ENCODE measurements around the gene GRIK4. TPM values are rescaled to one million over a fixed set of nuclear protein-coding genes. Genes with fewer than 3 reads are reported as not detected.
A peak's percentile ranks its signal among the peaks of the same experiment; 100 is the strongest.

Gene GRIK4
- total RNA-seq, 1 donor from 2014 or later, result 0.36 TPM

DNA sequence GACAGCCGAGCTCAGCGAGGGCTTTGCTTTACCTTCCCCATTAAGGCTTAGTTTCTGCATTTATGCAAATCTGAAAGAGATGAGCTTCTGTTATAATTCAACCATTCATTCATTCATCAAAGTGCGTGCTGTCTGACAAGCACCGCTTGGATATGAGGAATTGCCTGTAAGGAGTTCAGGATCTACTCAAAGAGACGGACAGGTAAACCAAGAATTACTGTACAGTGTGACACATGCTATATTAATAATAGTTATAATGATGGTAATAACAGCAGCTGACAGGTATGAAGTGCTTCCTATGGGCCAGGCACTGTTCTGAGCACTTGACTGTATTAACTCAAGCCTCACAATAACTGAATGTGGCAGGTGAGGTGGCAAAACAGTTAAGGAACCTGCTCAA lies 402.5 kb downstream of the GRIK4 start:
- Mint-ChIP-seq H3K36me3 (no peaks in the 10 kb centered on the region), H3K27me3 (ENCODE audit: insufficient read depth, low read depth) (peaks cover 7% of the 10 kb centered on the region), H3K4me1 (peaks cover 33% of the 10 kb centered on the region), H3K9me3 (no peaks in the 10 kb centered on the region), H3K27ac (peak overlapping the region; percentile 24), H3K4me3 (no peak overlapping the region)
- Histone ChIP-seq H3K9me3 (ENCODE audit: low read depth) (no peaks in the 10 kb centered on the region), H3K36me3 (no peaks in the 10 kb centered on the region), H3K27ac (no peak overlapping the region), H3K4me1 (peaks cover 13% of the 10 kb centered on the region), H3K27me3 (no peaks in the 10 kb centered on the region), H3K4me2 (no peak overlapping the region), H3K79me2 (ENCODE audit: low read depth) (no peaks in the 10 kb centered on the region), H3F3A (ENCODE audit: low read depth) (no peaks in the 10 kb centered on the region), H2AFZ (replicated peaks) (no peak overlapping the region), H3K4me3 (no peak overlapping the region), H4K20me1 (ENCODE audit: low read depth) (no peaks in the 10 kb centered on the region), H3K9ac (no peak overlapping the region)
- no peak for DNase-seq (ENCODE audit: low spot score)
- TF ChIP-seq EZH2phosphoT487 (IDR thresholded peaks at IDR 0.05) (no peak), EZH2 (IDR thresholded peaks at IDR 0.05) (no peak)
- TF ChIP-seq, protein P1, sequence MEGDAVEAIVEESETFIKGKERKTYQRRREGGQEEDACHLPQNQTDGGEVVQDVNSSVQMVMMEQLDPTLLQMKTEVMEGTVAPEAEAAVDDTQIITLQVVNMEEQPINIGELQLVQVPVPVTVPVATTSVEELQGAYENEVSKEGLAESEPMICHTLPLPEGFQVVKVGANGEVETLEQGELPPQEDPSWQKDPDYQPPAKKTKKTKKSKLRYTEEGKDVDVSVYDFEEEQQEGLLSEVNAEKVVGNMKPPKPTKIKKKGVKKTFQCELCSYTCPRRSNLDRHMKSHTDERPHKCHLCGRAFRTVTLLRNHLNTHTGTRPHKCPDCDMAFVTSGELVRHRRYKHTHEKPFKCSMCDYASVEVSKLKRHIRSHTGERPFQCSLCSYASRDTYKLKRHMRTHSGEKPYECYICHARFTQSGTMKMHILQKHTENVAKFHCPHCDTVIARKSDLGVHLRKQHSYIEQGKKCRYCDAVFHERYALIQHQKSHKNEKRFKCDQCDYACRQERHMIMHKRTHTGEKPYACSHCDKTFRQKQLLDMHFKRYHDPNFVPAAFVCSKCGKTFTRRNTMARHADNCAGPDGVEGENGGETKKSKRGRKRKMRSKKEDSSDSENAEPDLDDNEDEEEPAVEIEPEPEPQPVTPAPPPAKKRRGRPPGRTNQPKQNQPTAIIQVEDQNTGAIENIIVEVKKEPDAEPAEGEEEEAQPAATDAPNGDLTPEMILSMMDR (IDR thresholded peaks at IDR 0.05), result no peak

DNA sequence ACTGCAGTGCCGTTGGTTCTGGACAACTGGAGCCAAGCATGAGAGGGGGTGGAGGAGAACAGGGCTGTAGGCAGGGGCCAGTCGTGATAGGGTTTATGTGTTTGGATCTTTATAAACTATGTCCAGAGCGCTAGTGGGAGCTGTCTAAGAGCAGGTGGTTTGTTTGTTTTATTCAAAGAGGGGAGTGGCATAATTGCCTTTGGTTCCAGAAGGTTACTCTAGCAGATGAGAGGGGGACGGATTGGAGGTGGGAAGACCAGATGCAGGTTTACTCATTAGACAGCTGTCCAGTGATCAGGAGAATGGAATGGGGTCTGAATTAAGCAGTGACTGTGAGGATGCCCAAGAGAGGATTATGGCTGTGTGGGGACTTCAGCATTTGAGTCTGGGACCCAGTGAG lies 403.1 kb downstream of the GRIK4 start:
- Histone ChIP-seq H3F3A (ENCODE audit: low read depth) (no peaks in the 10 kb centered on the region), H3K4me2 (no peak overlapping the region), H3K9me3 (ENCODE audit: low read depth) (no peaks in the 10 kb centered on the region), H3K4me3 (no peak overlapping the region), H3K4me1 (peaks cover 13% of the 10 kb centered on the region), H3K79me2 (ENCODE audit: low read depth) (no peaks in the 10 kb centered on the region), H3K27me3 (no peaks in the 10 kb centered on the region), H3K27ac (no peak overlapping the region), H3K9ac (no peak overlapping the region), H3K36me3 (no peaks in the 10 kb centered on the region), H4K20me1 (ENCODE audit: low read depth) (no peaks in the 10 kb centered on the region), H2AFZ (replicated peaks) (no peak overlapping the region)
- H3K36me3 Mint-ChIP-seq, result no peaks in the 10 kb centered on the region
- no peaks in the 10 kb centered on the region for H3K9me3 Mint-ChIP-seq
- H3K4me1 Mint-ChIP-seq, result peaks cover 39% of the 10 kb centered on the region
- H3K27ac Mint-ChIP-seq, result peak overlapping the region; percentile 24
- no peak for DNase-seq (ENCODE audit: low spot score)
- TF ChIP-seq, protein P1 (IDR thresholded peaks at IDR 0.05), result no peak
- no peak for TF ChIP-seq EZH2 (IDR thresholded peaks at IDR 0.05)
- no peak for TF ChIP-seq EZH2phosphoT487 (IDR thresholded peaks at IDR 0.05)
- H3K4me3 Mint-ChIP-seq, result no peak overlapping the region
- H3K27me3 Mint-ChIP-seq (ENCODE audit: insufficient read depth, low read depth), result peaks cover 9% of the 10 kb centered on the region

DNA sequence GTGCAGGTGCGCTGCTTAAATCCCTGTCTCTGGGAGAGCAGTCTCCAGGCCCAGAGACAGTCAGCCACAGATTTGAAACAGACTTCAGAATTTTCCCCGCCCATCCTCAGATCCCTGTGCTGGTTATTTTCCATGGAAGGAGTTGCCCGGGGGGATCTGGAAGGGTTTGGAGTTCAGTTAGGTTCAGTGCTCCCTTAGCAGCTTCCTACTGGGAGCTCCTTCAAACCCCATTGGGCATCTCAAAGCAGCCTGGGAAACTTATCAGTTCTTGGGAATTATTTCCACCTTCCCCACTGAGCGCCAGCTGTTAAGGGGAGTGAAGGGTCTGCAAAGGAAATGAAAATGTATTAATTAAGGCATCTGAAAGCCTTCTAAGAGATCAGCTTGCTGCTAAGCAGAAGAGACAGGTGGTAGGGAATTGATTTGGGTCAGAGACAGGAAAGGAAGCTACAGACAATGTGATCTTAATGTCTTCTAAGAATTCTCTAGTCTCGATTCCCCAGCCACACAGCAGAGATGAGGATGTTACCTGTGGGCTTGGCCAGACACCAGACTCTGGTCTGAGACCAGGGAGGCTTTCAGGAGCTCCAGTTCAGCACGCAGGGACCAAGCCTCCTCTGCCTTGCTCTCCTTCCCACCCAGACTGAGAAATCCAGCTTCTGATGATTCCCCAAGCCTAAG lies 406.2 kb downstream of the GRIK4 start:
- H3K27me3 Mint-ChIP-seq (ENCODE audit: insufficient read depth, low read depth), result peaks cover 9% of the 10 kb centered on the region
- no peaks in the 10 kb centered on the region for H3F3A ChIP-seq (ENCODE audit: low read depth)
- no peaks in the 10 kb centered on the region for H3K79me2 ChIP-seq (ENCODE audit: low read depth)
- no peak for DNase-seq (ENCODE audit: low spot score)
- no peaks in the 10 kb centered on the region for H3K9me3 ChIP-seq (ENCODE audit: low read depth)
- TF ChIP-seq EZH2phosphoT487 (IDR thresholded peaks at IDR 0.05) (no peak), EZH2 (IDR thresholded peaks at IDR 0.05) (no peak)
- TF ChIP-seq, protein P1 (IDR thresholded peaks at IDR 0.05), result no peak
- no peak overlapping the region for H3K4me3 Mint-ChIP-seq
- no peaks in the 10 kb centered on the region for H3K27me3 ChIP-seq
- H3K4me2 ChIP-seq, result no peak overlapping the region
- peak overlapping the region; percentile 78 for H3K27ac Mint-ChIP-seq
- H2AFZ ChIP-seq (replicated peaks), result no peak overlapping the region
- H3K4me1 Mint-ChIP-seq, result peaks cover 36% of the 10 kb centered on the region
- H3K36me3 Mint-ChIP-seq, result no peaks in the 10 kb centered on the region
- no peaks in the 10 kb centered on the region for H4K20me1 ChIP-seq (ENCODE audit: low read depth)
- H3K4me1 ChIP-seq, result peaks cover 13% of the 10 kb centered on the region
- H3K9ac ChIP-seq, result no peak overlapping the region
- no peak overlapping the region for H3K4me3 ChIP-seq
- H3K9me3 Mint-ChIP-seq, result no peaks in the 10 kb centered on the region
- H3K27ac ChIP-seq, result no peak overlapping the region
- no peaks in the 10 kb centered on the region for H3K36me3 ChIP-seq
